LoVo (cell line): ENCODE results near the gene FADS3.

Experiments
- DNase-seq: peaks from one replicate; pipeline ENCODE4 v3.0.0-alpha.2; 2016; ENCODE audit warnings: low spot score

FADS3 gene

GRCh38 chr11:61913699-61914395, 22.5 kb upstream of the FADS3 start:
- DNase-seq = no peak

GRCh38 chr11:61912991-61913698, 21.8 kb upstream of the FADS3 start:
- DNase-seq = no peak

GRCh38 chr11:61912530-61912898, 21.2 kb upstream of the FADS3 start:
- DNase-seq = no peak

- no peak for DNase-seq
Measured at GRCh38 chr11:61911701-61912529, 20.6 kb upstream of the FADS3 start.

- DNase-seq = no peak
Measured at GRCh38 chr11:61911128-61911700, 19.9 kb upstream of the FADS3 start.

GRCh38 chr11:61910187-61911127, 19.1 kb upstream of the FADS3 start:
- DNase-seq = no peak

- DNase-seq = no peak
Measured at GRCh38 chr11:61908730-61909316, 17.5 kb upstream of the FADS3 start.

GRCh38 chr11:61907871-61908729, 16.8 kb upstream of the FADS3 start:
- no peak for DNase-seq

DNA sequence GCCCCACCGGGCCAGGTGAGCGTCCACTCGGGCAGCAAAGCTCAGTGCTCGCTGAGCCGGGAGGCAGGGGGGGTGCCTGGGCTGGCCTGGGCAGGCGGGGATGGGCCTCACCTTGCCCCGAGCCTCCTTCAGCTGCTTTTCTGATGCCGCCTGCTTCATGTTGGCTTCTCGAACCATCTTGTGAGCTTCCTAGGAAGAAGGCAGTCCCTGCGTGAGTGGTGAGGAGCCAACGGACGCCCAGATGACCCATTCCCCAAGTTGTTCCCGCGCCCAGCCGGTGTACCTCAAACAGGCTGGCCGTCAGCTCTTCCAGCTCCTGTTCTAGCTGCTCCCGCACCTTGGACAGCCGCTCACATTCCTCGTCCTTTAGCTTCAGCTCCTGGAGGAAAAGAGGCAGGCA, 15.9 kb upstream of the FADS3 start:
- DNase-seq = no peak

- no peak for DNase-seq
Measured at GRCh38 chr11:61906522-61906909, 15.2 kb upstream of the FADS3 start.

DNA sequence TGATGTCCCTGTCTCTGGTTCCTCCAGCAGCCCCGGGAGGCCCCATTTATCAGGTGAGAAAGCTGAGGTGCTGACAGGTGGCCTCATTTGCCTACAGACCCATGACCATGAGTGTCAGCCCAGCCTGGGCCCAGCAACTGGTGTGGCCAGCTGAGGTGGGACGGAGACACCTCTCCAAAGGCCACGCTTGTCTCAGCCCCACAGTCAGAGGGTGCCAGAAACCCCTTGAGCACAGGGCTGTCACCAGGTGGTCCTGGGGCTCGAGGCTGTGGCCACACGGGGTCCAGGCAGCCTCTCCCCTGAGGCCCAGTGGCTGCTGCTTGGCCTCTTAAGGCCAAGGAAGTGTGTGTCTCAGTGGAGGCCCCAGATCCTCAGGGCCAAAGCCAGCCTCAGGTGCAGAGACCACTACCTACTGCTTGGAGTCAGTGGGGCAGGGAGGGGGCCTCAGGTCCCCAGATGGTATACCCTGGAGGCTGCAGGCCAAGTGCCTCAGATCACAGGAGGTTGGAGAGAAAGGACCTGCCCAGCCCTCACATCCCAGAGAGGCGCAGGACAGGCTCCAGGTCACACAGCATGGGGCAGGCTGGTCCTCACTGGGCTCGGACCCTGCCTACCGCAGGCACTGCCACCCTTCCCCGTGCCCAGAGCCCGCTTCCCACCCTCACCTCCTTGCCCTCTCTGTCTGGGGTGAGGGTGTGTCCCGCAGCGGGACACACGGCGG, 14.6 kb upstream of the FADS3 start:
- DNase-seq = no peak

- no peak for DNase-seq
Measured at GRCh38 chr11:61905067-61905696, 13.8 kb upstream of the FADS3 start.

DNA sequence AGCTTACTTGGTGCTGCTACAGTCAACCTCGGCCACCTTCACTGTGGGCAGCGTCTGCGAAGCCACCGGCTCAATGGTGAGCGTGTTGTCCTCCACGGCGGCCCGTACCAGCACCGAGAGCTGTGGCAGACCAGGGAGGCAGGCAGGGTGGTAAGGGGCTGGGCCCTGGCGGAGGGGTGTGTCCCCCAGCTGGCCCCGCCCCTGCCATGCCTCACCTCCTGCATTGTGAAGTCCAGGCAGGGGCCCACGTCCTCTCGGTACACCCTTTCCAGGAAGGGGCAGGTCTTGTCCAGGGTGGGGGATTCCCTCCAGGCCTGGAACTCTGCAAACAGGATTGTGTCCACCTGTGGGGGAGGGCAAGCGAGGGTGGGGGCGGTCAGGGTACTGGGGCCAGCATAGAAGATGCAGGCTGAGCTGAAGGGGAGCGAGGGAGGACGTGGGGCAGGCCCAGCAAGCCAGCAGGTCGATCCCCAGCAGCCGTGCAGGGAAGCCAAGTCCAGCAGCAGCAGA, 13.2 kb upstream of the FADS3 start:
- no peak for DNase-seq

GRCh38 chr11:61903845-61904244, 12.5 kb upstream of the FADS3 start:
- DNase-seq = no peak

GRCh38 chr11:61902313-61902712, 11.0 kb upstream of the FADS3 start:
- DNase-seq = no peak

DNA sequence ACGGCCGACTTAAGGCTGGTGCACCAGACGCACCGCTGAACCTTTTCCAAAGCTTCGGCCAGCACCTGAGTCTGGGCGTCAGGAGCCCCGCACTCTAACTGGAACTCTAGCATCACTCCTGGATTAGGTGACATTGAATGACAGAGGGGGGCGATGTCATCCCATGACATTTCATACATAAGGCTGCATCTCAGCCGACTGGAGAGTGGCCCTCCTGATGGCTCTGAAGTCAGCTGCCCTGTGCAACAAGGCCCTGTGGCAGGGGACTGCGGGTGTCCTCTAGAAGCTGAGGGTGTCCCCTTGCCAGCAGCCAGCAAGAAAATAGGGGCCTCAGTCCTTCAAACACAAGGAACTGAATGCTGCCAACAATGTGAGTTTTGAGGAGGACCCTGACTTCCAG, 10.1 kb upstream of the FADS3 start:
- DNase-seq = no peak

DNA sequence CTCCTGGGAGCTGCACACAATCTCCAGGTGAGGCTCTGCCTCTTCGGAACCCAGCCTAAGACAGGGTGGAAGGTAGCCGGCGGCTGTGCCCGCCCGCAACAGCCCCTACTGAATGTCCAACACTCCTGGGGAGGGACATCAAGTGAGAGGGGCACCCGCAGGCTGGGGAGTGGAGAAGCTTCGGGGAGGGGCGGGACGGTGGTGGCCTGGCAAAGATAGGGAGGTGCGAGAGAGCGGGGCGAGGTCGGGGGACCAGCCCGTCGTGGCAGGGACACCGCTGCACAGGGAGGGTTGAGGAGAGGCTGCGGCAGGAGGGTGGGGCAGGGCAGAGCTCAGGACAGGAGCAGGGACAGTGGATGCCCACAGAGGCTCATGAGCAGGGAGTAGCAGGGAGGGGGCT, 8.9 kb upstream of the FADS3 start:
- no peak for DNase-seq

DNA sequence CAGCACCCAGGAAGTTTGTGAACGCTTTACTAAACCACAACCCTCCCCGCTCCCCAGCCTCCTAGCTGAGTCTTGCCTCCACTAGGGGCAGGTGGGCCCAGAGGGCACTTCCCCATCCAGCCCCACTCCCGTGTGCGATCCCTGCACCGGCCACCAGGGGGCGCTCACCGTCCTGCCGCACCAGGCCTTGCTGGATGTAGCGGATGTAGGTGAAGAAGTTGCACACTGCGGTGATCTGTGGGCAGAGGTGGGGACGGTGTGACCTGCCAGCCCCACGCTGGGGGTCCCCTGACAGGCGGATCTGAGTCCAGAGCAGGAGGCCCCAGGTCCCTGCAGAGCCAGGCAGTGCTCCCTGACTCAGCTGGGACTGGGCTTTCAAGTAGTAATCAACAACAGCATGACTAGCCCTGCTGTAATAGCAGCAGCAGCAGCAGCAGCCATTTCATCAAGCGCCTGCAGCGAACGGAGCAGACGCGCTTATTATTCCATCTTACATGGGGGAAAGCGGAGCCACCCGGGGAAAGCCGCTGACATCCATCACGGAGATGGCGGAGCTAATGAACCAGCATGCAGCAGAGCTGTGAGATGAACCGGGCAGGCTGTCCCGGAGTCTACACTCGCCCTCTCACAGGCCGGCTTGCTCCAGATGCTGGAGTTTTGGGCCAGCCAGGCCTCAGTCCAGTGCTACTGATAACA, 7.9 kb upstream of the FADS3 start:
- peak; percentile 59 for DNase-seq
